Measurements from ENCODE around the gene PHKG2. TPM values are rescaled to one million over a fixed set of nuclear protein-coding genes. Genes with fewer than 3 reads are reported as not detected.

Gene PHKG2
- total RNA-seq, 1 donor, result 20.8 TPM

GRCh38 chr16:30761427-30761927 is 13.3 kb downstream of the PHKG2 start:
- no peak for TF ChIP-seq CTCF (IDR thresholded peaks at IDR 0.05; ENCODE audit: insufficient read depth, low read length)
- DNase-seq (ENCODE audit: low read depth), result no peak
- H3K4me3 ChIP-seq (ENCODE audit: low read depth, low read length), result peak overlapping the region; percentile 95

GRCh38 chr16:30761928-30762902 is 14.0 kb downstream of the PHKG2 start, which contains the start of the genes CFAP119 and RNF40:
TSS of gene CFAP119 (minus strand) at chr16:30762062. CDS start at chr16:30761748, 314 bp downstream.
TSS of gene RNF40 (plus strand) at chr16:30762322. CDS start at chr16:30762546, 224 bp downstream.
- peak; percentile 98 for DNase-seq (ENCODE audit: low read depth)
- TF ChIP-seq CTCF (IDR thresholded peaks at IDR 0.05; ENCODE audit: insufficient read depth, low read length), result no peak
- peak within 1 kb of the TSS; percentile 95 for H3K4me3 ChIP-seq (ENCODE audit: low read depth, low read length)

- no peak for TF ChIP-seq CTCF (IDR thresholded peaks at IDR 0.05; ENCODE audit: insufficient read depth, low read length)
- peak overlapping the region; percentile 95 for H3K4me3 ChIP-seq (ENCODE audit: low read depth, low read length)
- no peak for DNase-seq (ENCODE audit: low read depth)
These were observed 14.9 kb downstream of the PHKG2 start for GRCh38 chr16:30762991-30763725.

GRCh38 chr16:30764086-30764485 is 15.9 kb downstream of the PHKG2 start:
- no peak overlapping the region for H3K4me3 ChIP-seq (ENCODE audit: low read depth, low read length)
- no peak for DNase-seq (ENCODE audit: low read depth)
- no peak for TF ChIP-seq CTCF (IDR thresholded peaks at IDR 0.05; ENCODE audit: insufficient read depth, low read length)

GRCh38 chr16:30764816-30765465 is 16.7 kb downstream of the PHKG2 start:
- no peak for DNase-seq (ENCODE audit: low read depth)
- no peak for TF ChIP-seq CTCF (IDR thresholded peaks at IDR 0.05; ENCODE audit: insufficient read depth, low read length)
- no peak overlapping the region for H3K4me3 ChIP-seq (ENCODE audit: low read depth, low read length)

All from fibroblast of the aortic adventitia (primary cell).